OCI-LY3 (cell line): ENCODE results near the gene LIX1.

Source experiments
- H2AFZ ChIP-seq: fragments of 200-600, 300-600 bp; shearing (Covaris generic); 2 replicates; pipeline ENCODE4 v1.6.0; 2014; ENCODE audit warnings: antibody characterized with exemption, low read depth, low read length
- H3K27ac ChIP-seq: fragments of 200-600, 300-600 bp; sonication (generic); 2 replicates; pipeline ENCODE4 v1.5.1; 2014; ENCODE audit warnings: mild to moderate bottlenecking, low read length, moderate library complexity, mixed read lengths
- H3K27me3 ChIP-seq: fragments of 200-600, 300-600 bp; sonication (generic); 2 replicates; pipeline ENCODE4 v1.6.1; 2014; ENCODE audit warnings: low read depth, low read length, mixed read lengths
- H3K36me3 ChIP-seq: fragments of 200-600, 300-600 bp; sonication (generic); replicated peaks from 2 replicates; pipeline ENCODE3; 2014; ENCODE audit warnings: low read depth, low read length, mixed read lengths
- H3K4me1 ChIP-seq: fragments of 300-600, 200-600 bp; sonication (generic); 2 replicates; pipeline ENCODE4 v1.6.1; 2014; ENCODE audit warnings: low read length, mixed read lengths
- H3K4me2 ChIP-seq: fragments of 200-600, 300-600 bp; sonication (generic); 2 replicates; pipeline ENCODE4 v1.6.1; 2014; ENCODE audit warnings: low read length, mixed read lengths
- H3K4me3 ChIP-seq: fragments of 300-600, 200-600 bp; sonication (generic); 2 replicates; pipeline ENCODE4 v1.5.1; 2014; ENCODE audit warnings: antibody characterized with exemption, mild to moderate bottlenecking, low read length, moderate library complexity
- H3K79me2 ChIP-seq: fragments of 300-600, 200-600 bp; shearing (Covaris generic); 2 replicates; pipeline ENCODE4 v1.6.1; 2014; ENCODE audit warnings: mild to moderate bottlenecking, low read length, mixed read lengths
- H3K9ac ChIP-seq: fragments of 300-600, 200-600 bp; shearing (Covaris generic); 2 replicates; pipeline ENCODE4 v1.6.0; 2014; ENCODE audit warnings: mild to moderate bottlenecking, low read length, moderate library complexity
- H3K9me3 ChIP-seq: fragments of 200-600, 300-600 bp; shearing (Covaris generic); 2 replicates; pipeline ENCODE4 v1.6.1; 2014; ENCODE audit warnings: low read length, mixed read lengths; ENCODE audit not compliant: insufficient read depth
- H4K20me1 ChIP-seq: fragments of 200-600, 300-600 bp; sonication (generic); 2 replicates; pipeline ENCODE4 v1.6.1; 2016; ENCODE audit warnings: low read length, mixed read lengths; ENCODE audit not compliant: insufficient read depth
- EZH2phosphoT487 ChIP-seq: fragments of 200-600 bp; shearing (Covaris generic); IDR thresholded peaks from 2 replicates; pipeline ENCODE4 v1.6.1; 2018; ENCODE audit warnings: antibody characterized with exemption, mixed run types, low read depth
- TF ChIP-seq, protein P1 (sequence below): fragments of 200-600, 300-600 bp; sonication (generic); IDR thresholded peaks from 2 replicates; pipeline ENCODE4 v1.5.1; 2014; ENCODE audit warnings: antibody characterized with exemption, low read length, low read depth

Gene LIX1

DNA sequence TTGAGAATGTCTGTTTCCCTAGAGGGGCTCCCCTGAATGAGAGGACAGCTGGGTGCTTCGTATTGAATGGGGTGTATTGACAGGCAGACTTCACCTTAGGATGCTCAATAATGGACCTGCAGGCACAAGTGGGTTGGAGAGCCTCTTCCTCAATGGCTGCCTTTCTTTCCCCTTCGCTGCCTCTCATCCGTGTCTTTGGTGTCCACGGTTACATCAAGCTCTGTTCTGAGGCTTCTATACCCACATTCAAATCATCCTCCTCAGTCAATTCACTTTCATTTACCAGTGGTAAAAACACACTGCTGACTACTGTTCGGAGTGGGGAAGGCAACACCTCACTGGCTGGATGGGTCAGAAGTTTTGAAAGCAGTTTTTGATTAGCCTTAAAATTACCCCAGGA lies 20.6 kb downstream of the LIX1 start:
- H3K27me3 ChIP-seq: peaks cover 4% of the 10 kb centered on the region; the same call in 1 of the 2 replicates

DNA sequence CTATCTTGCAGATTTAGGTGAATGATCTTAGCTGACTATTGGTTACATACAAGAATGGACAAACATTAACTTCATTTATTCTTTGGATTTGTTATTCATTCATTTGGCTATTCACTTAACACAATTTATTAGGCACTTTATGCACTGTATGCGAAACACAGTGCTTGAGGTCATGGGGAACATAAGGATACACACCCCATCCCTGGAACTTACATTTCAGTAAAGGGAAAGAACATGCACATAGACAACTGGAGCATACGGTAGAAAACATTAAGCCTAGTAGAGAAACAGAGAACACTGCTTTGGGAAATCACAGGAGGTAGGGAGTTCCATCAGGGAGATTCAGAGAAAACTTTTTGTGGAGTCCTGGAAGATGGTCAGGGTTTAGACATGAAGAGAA lies 22.2 kb downstream of the LIX1 start:
- Histone ChIP-seq H3K4me3 (no peak overlapping the region), H3K27ac (no peak overlapping the region), H2AFZ (no peak overlapping the region), H3K9ac (no peak overlapping the region), H3K9me3 (no peaks in the 10 kb centered on the region), H3K27me3 (peaks cover 4% of the 10 kb centered on the region; the same call in 1 of the 2 replicates), H3K4me2 (no peak overlapping the region), H4K20me1 (no peaks in the 10 kb centered on the region), H3K79me2 (no peaks in the 10 kb centered on the region), H3K36me3 (no peaks in the 10 kb centered on the region), H3K4me1 (peaks cover 12% of the 10 kb centered on the region; the same call in 1 of the 2 replicates)
- no peak for TF ChIP-seq EZH2phosphoT487

More for the DNA sequence above, 20.6 kb downstream of the LIX1 start:
- H3K4me2 ChIP-seq: no peak overlapping the region
- H3K36me3 ChIP-seq: no peaks in the 10 kb centered on the region
- no peak overlapping the region for H2AFZ ChIP-seq
- peaks cover 4% of the 10 kb centered on the region; the same call in 1 of the 2 replicates for H3K4me1 ChIP-seq
- no peaks in the 10 kb centered on the region for H3K79me2 ChIP-seq
- H4K20me1 ChIP-seq: no peaks in the 10 kb centered on the region
- no peak overlapping the region for H3K4me3 ChIP-seq
- H3K9ac ChIP-seq: no peak overlapping the region
- H3K27ac ChIP-seq: no peak overlapping the region
- no peaks in the 10 kb centered on the region for H3K9me3 ChIP-seq
- no peak for TF ChIP-seq EZH2phosphoT487
- TF ChIP-seq, protein P1, sequence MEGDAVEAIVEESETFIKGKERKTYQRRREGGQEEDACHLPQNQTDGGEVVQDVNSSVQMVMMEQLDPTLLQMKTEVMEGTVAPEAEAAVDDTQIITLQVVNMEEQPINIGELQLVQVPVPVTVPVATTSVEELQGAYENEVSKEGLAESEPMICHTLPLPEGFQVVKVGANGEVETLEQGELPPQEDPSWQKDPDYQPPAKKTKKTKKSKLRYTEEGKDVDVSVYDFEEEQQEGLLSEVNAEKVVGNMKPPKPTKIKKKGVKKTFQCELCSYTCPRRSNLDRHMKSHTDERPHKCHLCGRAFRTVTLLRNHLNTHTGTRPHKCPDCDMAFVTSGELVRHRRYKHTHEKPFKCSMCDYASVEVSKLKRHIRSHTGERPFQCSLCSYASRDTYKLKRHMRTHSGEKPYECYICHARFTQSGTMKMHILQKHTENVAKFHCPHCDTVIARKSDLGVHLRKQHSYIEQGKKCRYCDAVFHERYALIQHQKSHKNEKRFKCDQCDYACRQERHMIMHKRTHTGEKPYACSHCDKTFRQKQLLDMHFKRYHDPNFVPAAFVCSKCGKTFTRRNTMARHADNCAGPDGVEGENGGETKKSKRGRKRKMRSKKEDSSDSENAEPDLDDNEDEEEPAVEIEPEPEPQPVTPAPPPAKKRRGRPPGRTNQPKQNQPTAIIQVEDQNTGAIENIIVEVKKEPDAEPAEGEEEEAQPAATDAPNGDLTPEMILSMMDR: no peak

DNA sequence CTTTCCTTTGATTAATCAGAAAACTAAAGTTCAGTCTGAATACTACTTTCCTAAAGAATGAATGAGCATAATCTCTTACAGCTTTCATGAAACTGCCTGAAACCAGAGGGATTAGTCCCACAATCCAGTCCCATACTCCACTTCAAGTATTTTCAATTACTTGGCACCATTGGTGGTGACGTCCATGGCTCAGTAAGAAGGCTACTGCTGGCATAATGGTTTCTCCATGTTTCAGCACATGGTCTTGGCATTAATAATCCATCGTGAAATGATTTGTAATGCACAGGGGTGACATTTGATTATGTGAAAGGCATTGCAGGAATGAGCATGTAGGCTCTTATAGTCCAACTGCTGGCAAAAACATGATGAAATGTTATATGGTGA lies 23.4 kb downstream of the LIX1 start:
- H3K27me3 ChIP-seq: peaks cover 4% of the 10 kb centered on the region; the same call in 1 of the 2 replicates
- H3K4me3 ChIP-seq: no peak overlapping the region
- H3K9ac ChIP-seq: no peak overlapping the region
- no peaks in the 10 kb centered on the region for H3K9me3 ChIP-seq
- no peak overlapping the region for H2AFZ ChIP-seq
- no peaks in the 10 kb centered on the region for H4K20me1 ChIP-seq
- no peak overlapping the region for H3K27ac ChIP-seq
- no peak overlapping the region for H3K4me2 ChIP-seq
- no peak for TF ChIP-seq EZH2phosphoT487
- TF ChIP-seq, protein P1: no peak
- H3K79me2 ChIP-seq: no peaks in the 10 kb centered on the region
- H3K36me3 ChIP-seq: no peaks in the 10 kb centered on the region
- peaks cover 12% of the 10 kb centered on the region; the same call in 1 of the 2 replicates for H3K4me1 ChIP-seq

DNA sequence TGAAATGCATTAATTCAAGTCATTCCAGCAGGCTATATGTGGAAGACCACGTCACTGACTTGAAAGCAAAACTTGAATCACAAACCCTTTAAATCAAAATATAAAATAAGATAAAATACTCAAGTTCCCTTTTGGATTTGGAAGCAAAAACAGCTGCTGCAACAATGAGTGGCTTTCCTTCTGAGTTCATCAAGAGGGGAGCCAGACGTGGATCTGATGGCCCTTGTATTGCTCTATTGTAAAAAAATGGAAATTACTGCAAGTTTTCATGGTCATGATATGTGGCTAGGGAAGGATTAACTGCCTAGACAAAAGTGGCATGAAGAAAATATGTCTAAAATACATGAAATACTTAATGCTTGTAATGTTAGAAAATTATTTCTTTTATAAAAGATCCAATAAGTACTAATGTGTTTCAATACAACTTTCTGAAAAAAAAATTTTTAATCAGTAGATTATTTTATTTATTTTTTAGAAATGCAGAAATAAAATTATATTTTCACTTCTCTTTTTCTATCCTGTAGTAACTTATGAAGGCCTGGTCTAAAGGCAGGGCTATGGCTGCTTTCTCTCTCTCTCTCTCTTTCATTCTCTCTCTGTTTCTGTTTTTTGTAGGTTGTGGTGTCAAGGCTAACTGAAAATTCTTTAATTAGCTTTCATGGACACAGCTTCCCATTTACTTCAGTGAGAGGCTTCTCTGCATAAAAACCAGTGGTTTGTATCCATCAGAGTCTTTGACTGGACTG lies 24.0 kb downstream of the LIX1 start:
- Histone ChIP-seq H2AFZ (no peak overlapping the region), H3K36me3 (no peaks in the 10 kb centered on the region), H3K79me2 (no peaks in the 10 kb centered on the region), H3K27me3 (peaks cover 4% of the 10 kb centered on the region; the same call in 1 of the 2 replicates), H4K20me1 (no peaks in the 10 kb centered on the region), H3K4me3 (no peak overlapping the region), H3K9ac (no peak overlapping the region), H3K27ac (no peak overlapping the region), H3K9me3 (no peaks in the 10 kb centered on the region), H3K4me1 (peaks cover 12% of the 10 kb centered on the region; the same call in 1 of the 2 replicates), H3K4me2 (no peak overlapping the region)
- TF ChIP-seq EZH2phosphoT487: no peak
- TF ChIP-seq, protein P1: no peak
